Transverse colon (tissue), 4 donors: ENCODE measurements around the gene APC2. TPM values are rescaled to one million over a fixed set of nuclear protein-coding genes. Genes with fewer than 3 reads are reported as not detected.

Experiments used
- DNase-seq: peaks from one replicate; pipeline ENCODE4 v3.0.0-alpha.2; 2019
- H3K27ac ChIP-seq, 4 donors: fragments of 200-600 bp; sonication (generic); 2 replicates each; pipeline ENCODE4 v1.5.1; 2016 to 2018; ENCODE audit warnings: inconsistent platforms in 4 of 4
- H3K27me3 ChIP-seq: fragments of 200-600 bp; sonication (generic); 2 replicates; pipeline ENCODE4 v1.5.1; 2017; ENCODE audit warnings: inconsistent platforms
- H3K36me3 ChIP-seq, 4 donors: fragments of 200-600 bp; sonication (generic); 2 replicates each; pipeline ENCODE4 v1.5.1; 2017 to 2019; ENCODE audit warnings: inconsistent platforms in 4 of 4
- H3K4me1 ChIP-seq, 4 donors: fragments of 200-600 bp; sonication (generic); 2 replicates each; pipeline ENCODE4 v1.5.1; 2017 to 2020; ENCODE audit warnings: inconsistent platforms in 4 of 4
- H3K4me3 ChIP-seq, 4 donors: fragments of 200-600 bp; sonication (generic); 1 replicate in 1 of 4; 2 replicates in 3 of 4; pipeline versions ENCODE4 v1.5.1 to v1.6.1; 2017 to 2019; ENCODE audit warnings: inconsistent platforms in 4 of 4
- H3K9me3 ChIP-seq, 2 donors: fragments of 200-600 bp; sonication (generic); 2 replicates each; pipeline ENCODE4 v1.5.1; 2017 to 2019; ENCODE audit warnings: inconsistent platforms in 2 of 2
- EP300 ChIP-seq: sonication (generic); formaldehyde crosslinking; IDR thresholded peaks from one replicate; pipeline ENCODE4 v1.6.1; 2017; ENCODE audit warnings: antibody characterized with exemption, low read depth
- POLR2A ChIP-seq: fragments of 450-650 bp; IDR thresholded peaks from one replicate; pipeline ENCODE4 v1.6.1; 2016; ENCODE audit warnings: antibody characterized with exemption, mild to moderate bottlenecking, moderate library complexity
- POLR2AphosphoS5 ChIP-seq, 3 donors: sonication (generic); formaldehyde crosslinking; IDR thresholded peaks; one replicate each; pipeline ENCODE4 v1.6.1; 2016; ENCODE audit warnings: antibody characterized with exemption in 3 of 3
- whole genome bisulfite sequencing, 2 donors: methylation state at CpG; one replicate each; pipeline ENCODE4 v1.1.5; 2018; ENCODE audit warnings: low coverage in 1 of 2; 5-methylcytosine and 5-hydroxymethylcytosine counted together
- in situ Hi-C, 4 donors: fragments of 200-750 bp; cut with MboI; loops; one replicate each; pipeline versions ENCODE4 v1.15.0 to v1.15.1; 2017; ENCODE audit warnings: low sequenced_read_pairs in 3 of 4, low pct_ligation_motif_present in 1 of 4, low pct_unique_long_range_greater_than_20kb in 1 of 4
- intact Hi-C: fragments of 100-400 bp; cut with DNase I; formaldehyde crosslinking; loops from one replicate; pipeline ENCODE4 v1.15.1; 2023; ENCODE audit warnings: low total_unique reads
- total RNA-seq, 4 donors: library from RNA; depleted of rRNA; stranded (reverse); fragments of >200 nt; gene quantifications; one replicate each; pipeline ENCODE4 v1.1.0, GENCODE V29; 2016
- TF ChIP-seq, protein P1 (sequence below), 5 experiments: fragments of 200-600 bp in 3 of 5; fragments of 450-650 bp in 2 of 5; sonication (generic) in 3 of 5; IDR thresholded peaks; 1 replicate in 2 of 5; 2 replicates in 3 of 5; pipeline ENCODE4 v1.5.1; 2016 to 2017; ENCODE audit warnings: antibody characterized with exemption in 5 of 5, inconsistent platforms in 3 of 5, mild to moderate bottlenecking in 2 of 5, moderate library complexity in 1 of 5

Gene APC2
- total RNA-seq, 4 donors from 2014 or later = under 0.01 to 6.0 (median 0.36) TPM

DNA sequence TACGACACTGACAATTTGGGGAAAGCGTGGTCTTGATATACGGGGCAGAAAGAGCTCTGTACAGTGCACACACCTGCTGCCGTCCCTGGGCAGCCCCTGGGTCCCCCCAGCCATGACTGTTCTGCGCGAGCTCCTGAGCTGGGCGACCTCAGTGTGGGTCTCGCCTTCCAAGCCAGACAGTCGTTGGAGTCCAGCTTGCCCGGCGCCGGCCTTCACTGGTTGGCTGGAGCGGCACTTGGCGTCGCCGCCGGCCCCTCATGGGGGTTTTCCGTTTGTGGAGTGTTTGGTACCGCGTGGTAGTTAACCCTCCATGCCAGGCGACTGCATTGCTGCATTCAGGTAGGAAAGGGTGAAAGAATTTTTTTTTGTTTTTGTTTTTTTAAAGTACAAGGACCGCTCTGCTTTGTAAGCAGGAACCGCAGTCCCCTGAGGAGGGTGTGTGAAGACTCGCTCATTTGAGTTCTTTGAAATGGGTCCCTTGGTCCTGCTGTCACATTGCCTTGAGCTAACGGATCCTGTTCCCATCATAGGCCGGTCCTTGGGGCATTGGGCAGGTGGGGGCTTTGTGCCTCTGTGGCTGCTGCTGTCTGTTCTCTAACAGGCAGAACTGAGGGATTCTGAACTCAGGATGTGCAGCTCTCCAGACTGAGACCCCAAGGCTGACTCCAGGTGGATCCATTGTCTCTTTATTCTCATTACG, 22.6 kb upstream of the APC2 start:
- Histone ChIP-seq H3K27ac (no peak overlapping the region), H3K9me3 (no peaks in the 10 kb centered on the region), H3K36me3 (peaks cover 0 to 61% (median 27%) of the 10 kb centered on the region in 4 donors), H3K4me3 (no peak overlapping the region), H3K27me3 (no peaks in the 10 kb centered on the region), H3K4me1 (peaks cover 0 to 12% (median 2%) of the 10 kb centered on the region in 4 donors)
- 93 to 100% methylated on average over 2 to 27 of the region's 27 CpGs for WGBS, 2 donors
- DNase-seq = no peak
- TF ChIP-seq, protein P1, sequence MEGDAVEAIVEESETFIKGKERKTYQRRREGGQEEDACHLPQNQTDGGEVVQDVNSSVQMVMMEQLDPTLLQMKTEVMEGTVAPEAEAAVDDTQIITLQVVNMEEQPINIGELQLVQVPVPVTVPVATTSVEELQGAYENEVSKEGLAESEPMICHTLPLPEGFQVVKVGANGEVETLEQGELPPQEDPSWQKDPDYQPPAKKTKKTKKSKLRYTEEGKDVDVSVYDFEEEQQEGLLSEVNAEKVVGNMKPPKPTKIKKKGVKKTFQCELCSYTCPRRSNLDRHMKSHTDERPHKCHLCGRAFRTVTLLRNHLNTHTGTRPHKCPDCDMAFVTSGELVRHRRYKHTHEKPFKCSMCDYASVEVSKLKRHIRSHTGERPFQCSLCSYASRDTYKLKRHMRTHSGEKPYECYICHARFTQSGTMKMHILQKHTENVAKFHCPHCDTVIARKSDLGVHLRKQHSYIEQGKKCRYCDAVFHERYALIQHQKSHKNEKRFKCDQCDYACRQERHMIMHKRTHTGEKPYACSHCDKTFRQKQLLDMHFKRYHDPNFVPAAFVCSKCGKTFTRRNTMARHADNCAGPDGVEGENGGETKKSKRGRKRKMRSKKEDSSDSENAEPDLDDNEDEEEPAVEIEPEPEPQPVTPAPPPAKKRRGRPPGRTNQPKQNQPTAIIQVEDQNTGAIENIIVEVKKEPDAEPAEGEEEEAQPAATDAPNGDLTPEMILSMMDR (IDR thresholded peaks at IDR 0.05) = no peak
- no peak for TF ChIP-seq POLR2A
- no peak for TF ChIP-seq EP300
- TF ChIP-seq POLR2AphosphoS5 (IDR thresholded peaks at IDR 0.05) = no peak
- in situ Hi-C loops = no loop called here
- intact Hi-C loops = no loop called here

GRCh38 chr19:1428738-1429391, 21.1 kb upstream of the APC2 start:
- intact Hi-C loops (no loop called here), in situ Hi-C loops (no loop called here)
- Histone ChIP-seq H3K4me3 (no peak overlapping the region), H3K9me3 (no peaks in the 10 kb centered on the region), H3K27ac (peak overlapping the region in 1 of 4 donors; percentile 28), H3K4me1 (peaks cover 0 to 9% (median under 1%) of the 10 kb centered on the region in 4 donors), H3K36me3 (peaks cover 0 to 59% (median 27%) of the 10 kb centered on the region in 4 donors), H3K27me3 (no peaks in the 10 kb centered on the region)
- TF ChIP-seq POLR2AphosphoS5 (IDR thresholded peaks at IDR 0.05) (no peak), POLR2A (no peak), EP300 (no peak)
- TF ChIP-seq, protein P1 (IDR thresholded peaks at IDR 0.05) = no peak
- DNase-seq = no peak
- 86 to 90% methylated on average over 4 to 30 of the region's 41 CpGs for WGBS, 2 donors

DNA sequence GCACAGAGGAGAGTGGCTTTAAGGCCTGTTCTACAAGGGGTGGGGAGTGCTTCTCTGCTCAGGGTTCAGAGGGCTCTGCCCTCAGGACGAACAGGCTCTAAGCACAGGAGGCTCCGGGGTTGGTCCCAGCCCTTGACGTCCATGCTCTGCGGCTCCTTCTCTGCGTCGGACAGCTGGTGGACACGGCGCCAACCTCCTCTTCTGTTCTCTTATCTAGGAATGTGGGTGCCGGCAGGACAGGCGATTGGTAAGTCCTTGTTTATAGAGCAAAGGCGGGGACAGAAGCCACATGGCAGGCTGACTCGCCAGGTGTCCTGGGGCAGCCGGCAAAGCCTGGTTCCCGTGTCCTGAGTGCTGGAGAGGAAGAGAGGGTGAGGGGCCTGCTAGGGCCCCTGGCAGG, 20.2 kb upstream of the APC2 start:
- 77% methylated on average over 14 of the region's 14 CpGs; no CpG with 5 or more reads in 1 of the 2 donors for WGBS, 2 donors
- no peaks in the 10 kb centered on the region for H3K27me3 ChIP-seq
- in situ Hi-C loops (no loop called here), intact Hi-C loops (no loop called here)
- DNase-seq = peak; percentile 36
- peaks cover 0 to 57% (median 25%) of the 10 kb centered on the region in 4 donors for H3K36me3 ChIP-seq
- peak overlapping the region in 1 of 4 donors; percentile 28 for H3K27ac ChIP-seq
- no peaks in the 10 kb centered on the region for H3K9me3 ChIP-seq
- TF ChIP-seq POLR2AphosphoS5 (IDR thresholded peaks at IDR 0.05) (no peak), EP300 (no peak), POLR2A (no peak)
- TF ChIP-seq, protein P1 (IDR thresholded peaks at IDR 0.05) = no peak
- peaks cover 0 to 3% (median 0%) of the 10 kb centered on the region in 4 donors for H3K4me1 ChIP-seq
- no peak overlapping the region for H3K4me3 ChIP-seq

DNA sequence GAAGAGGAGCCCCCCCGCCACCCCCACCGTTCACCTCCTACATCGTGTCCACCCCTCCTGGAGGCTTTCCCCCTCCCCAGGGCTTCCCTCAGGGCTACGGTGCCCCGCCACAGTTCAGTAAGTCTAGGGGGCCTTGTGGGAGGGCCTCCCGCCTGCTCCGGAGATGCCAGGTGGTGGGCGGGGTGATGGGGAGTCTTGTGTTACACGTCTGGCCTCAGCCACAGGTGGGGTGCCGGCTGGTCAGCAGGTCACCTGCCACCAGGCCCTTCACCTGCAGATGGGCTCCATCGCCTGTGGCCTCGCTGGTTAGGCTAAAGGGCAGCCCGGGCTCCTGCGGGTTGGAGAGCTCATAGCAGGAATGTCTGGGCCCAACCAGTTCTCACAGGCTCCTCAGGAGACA, 19.7 kb upstream of the APC2 start:
- Histone ChIP-seq H3K27ac (peak overlapping the region in 1 of 4 donors; percentile 28), H3K36me3 (peaks cover 0 to 56% (median 23%) of the 10 kb centered on the region in 4 donors)
- WGBS, 2 donors = 85% methylated on average over 13 of the region's 14 CpGs; no CpG with 5 or more reads in 1 of the 2 donors

More for the DNA sequence above, 19.7 kb upstream of the APC2 start:
- H3K4me3 ChIP-seq = no peak overlapping the region
- peaks cover 0 to 3% (median 0%) of the 10 kb centered on the region in 4 donors for H3K4me1 ChIP-seq
- no peaks in the 10 kb centered on the region for H3K27me3 ChIP-seq
- intact Hi-C loops (no loop called here), in situ Hi-C loops (no loop called here)
- TF ChIP-seq EP300 (no peak), POLR2AphosphoS5 (IDR thresholded peaks at IDR 0.05) (no peak)
- TF ChIP-seq, protein P1 (IDR thresholded peaks at IDR 0.05) = no peak
- no peaks in the 10 kb centered on the region for H3K9me3 ChIP-seq
- no peak for DNase-seq
